GM18508 (cell line): Measurements from ENCODE around the gene THAP7.
"Not testable (repeated sequence)": the region's sequence is repeated elsewhere in the genome, so short reads cannot be mapped to it uniquely, and the experiment has no call there.

Experiments
- ATAC-seq: cut with Tn5 transposase; IDR thresholded peaks from one replicate; pipeline ENCODE4 v1.9.1; 2021; ENCODE audit warnings: moderate number of reproducible peaks; ENCODE audit not compliant: insufficient read depth, unreplicated experiment

Gene THAP7

GRCh38 chr22:20980938-20981722 lies 20.8 kb downstream of the THAP7 start:
- ATAC-seq = no peak

DNA sequence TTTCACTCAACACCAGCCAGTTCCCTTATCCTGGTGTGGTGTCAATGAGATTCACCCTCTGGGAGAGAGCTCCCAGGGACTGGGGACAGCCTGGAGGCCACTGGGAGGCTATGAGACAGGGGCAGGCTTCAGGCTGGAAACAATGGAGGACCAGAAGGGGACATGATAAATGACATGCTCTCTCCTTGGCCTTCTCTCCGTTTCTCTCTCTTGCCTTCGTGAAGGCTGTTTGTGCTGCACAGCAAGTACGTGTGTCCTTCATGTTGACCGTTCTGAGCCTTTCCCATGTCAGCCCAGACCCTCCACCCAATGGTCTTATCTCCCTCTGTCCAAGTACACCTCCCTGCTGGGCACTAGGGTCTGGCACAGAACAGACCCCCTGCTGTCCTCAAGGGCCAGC lies 21.4 kb downstream of the THAP7 start:
- no peak for ATAC-seq

DNA sequence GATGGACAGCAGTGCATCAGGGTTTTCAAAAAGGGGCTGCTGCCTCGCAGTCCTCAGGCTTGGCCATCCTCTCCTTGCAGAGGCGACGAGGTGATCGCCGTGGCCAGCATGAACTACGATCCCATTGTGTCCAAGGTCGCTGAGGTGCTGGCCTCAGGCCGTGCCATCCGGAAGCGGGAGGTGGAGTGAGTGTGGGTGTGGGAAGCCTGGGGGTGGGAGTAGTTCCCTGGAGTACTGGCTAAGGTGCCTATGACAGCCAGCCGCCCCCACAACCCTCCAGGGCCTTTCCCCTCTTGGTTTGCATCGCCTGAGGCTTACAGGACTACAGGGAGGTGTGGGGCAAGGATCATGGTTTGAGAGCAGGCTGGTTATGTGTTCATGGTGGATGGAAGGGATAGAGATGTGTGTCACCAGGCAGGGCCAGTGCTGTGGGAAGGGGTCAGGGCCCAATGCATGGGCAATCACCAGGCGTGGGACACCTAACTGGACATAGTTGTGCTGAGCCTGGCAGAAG lies 21.9 kb downstream of the THAP7 start:
- ATAC-seq = no peak

DNA sequence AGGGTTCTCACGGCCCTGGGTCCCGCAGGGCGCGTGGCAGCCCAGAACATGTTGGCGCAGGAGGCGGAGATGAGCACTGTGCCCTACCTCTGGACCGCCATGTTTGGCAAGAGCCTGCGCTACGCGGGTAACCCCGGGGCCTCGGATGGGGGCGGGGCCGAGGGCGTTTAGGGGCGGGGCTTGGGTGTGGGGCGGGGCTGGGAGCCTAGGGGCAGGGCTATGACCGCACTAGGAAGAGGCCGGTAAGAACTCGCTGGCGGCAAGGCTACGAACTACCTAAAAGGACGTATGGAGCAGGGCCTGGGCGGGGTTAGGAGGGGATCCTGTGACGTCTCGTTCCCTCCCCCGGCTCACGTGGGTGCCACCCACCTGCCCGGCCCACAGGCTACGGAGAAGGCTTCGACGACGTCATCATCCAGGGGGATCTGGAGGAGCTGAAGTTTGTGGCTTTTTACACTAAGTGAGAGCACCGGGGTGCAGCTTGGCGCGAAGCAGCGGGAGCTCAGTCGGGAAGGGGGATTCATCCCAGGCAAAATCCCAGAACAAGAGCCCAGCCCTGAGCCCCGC lies 22.6 kb downstream of the THAP7 start:
- no peak for ATAC-seq

GRCh38 chr22:20978419-20978818 lies 23.5 kb downstream of the THAP7 start:
- ATAC-seq = no peak

GRCh38 chr22:20977516-20978170 lies 24.3 kb downstream of the THAP7 start:
- ATAC-seq = no peak

GRCh38 chr22:20977019-20977418 lies 24.9 kb downstream of the THAP7 start:
- ATAC-seq = no peak

DNA sequence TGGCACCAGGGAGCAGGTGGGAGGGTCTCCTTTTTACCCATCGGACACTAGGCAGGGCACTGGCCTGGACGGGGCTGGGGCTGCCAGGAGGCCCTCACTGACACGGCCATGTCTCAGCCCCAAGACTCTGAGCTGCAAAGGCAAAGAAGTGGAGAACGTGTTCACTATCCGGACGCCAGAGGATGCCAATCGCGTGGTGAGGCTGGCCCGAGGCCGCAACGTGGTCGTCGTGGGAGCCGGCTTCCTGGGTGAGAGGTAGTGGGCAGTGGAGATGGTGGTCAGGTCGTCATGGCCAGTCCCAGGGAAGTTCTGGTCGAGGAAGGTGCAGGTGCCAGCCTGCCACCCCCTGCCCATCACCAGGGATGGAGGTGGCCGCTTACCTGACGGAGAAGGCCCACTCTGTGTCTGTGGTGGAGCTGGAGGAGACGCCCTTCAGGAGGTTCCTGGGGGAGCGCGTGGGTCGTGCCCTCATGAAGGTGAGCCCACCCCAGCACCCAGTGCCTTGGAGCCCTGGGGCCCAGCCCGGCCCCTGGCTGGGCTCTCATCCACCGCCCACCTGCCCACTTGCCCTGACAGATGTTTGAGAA lies 25.5 kb downstream of the THAP7 start:
- ATAC-seq = no peak

GRCh38 chr22:20975541-20976290 lies 26.2 kb downstream of the THAP7 start:
- ATAC-seq = no peak

- ATAC-seq = no peak
Observed at GRCh38 chr22:20974336-20974955, 27.5 kb downstream of the THAP7 start.

- no peak for ATAC-seq
Observed at GRCh38 chr22:20973634-20974286, 28.2 kb downstream of the THAP7 start.

DNA sequence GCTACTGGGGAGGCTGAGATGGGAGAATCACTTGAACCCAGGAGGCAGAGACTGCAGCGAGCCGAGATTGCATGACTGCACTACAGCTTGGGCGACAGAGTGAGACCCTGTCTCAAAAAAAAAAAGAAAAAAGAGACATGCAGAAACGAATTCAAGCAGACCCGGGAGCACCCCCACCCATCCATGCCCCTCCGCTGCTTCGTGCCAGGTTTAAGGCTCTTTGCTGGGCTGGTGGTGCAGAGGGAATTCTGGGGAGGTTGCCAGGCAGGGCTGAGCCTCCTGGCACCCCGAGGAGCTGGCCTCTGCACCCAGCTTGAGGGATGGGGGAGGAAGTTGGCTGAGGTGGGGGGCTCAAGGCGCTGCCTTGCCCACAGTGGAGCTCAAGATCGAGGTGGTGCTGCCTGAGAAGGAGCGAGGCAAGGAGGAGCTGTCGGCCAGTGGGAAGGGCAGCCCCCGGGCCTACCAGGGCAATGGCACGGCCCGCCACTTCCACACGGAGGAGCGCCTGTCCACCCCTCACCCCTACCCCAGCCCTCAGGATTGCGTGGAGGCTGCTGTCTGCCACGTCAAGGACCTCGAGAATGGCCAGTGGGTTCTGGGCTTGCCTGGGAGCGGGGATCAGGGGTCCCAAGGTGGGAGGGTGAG lies 28.9 kb downstream of the THAP7 start:
- no peak for ATAC-seq

DNA sequence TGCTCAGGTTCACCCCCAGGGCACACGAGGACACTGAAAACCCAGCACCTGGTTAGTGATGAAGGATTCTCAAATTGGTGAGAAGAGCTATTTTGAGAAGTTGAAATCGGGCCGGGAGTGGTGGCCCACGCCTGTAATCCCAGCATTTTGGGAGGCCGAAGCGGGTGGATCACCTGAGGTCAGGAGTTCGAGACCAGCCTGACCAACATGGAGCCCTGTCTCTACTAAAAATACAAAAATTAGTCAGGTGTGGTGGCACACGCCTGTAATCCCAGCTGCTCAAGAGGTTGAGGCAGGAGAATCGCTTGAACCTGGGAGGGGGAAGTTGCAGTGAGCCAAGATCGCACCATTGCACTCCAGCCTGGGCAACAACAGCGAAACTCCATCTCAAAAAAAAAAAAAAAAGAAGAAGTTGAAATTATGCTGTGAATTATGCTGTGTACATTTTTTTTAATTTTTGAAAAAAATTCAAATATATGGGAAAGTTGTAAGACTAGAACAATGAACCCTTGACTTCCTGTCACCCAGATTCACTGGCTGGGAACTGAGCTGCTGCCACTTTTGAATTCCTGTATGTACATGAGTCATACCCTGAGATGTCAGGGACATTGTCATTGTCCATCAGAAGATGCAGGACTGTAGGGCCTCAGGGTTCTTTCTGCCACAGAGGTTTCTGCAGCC lies 29.8 kb downstream of the THAP7 start:
- ATAC-seq = not testable (repeated sequence)

DNA sequence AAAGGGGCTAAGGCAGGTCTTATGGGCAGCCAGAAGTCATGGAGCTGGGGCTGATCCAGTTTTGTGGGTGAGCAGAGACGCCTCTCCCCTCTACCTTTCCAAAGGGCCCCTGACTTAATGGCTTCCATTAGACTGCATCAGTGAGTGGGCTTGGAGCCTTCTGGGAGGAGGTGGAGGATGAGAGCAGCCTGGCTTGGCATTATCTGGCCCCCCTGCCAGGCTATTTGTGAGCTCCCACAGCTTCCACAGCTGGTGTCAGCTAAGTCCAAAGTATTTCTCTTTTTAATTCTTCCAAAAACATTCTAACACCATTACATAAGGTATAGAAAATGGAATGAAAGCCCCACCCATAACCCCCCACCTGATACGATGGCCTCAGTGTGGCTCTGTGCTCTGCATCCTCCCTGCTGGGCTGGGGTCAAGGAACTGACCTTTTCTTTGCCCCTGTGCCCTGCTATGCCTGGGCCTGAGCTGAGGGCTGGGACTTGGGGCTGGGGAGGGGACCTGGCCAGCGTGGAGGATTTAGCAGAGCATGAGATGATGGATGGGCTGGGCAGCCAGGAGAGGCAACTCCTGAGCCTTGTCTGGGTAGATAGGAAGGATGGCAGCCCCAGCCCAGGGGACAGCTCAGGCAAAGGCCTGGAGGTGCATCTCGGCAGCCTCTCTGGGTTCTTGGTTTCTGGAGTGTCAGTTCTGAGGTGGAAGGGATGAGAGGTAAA lies 30.8 kb downstream of the THAP7 start:
- no peak for ATAC-seq

GRCh38 chr22:20968281-20968977 lies 33.5 kb downstream of the THAP7 start:
- ATAC-seq = no peak

DNA sequence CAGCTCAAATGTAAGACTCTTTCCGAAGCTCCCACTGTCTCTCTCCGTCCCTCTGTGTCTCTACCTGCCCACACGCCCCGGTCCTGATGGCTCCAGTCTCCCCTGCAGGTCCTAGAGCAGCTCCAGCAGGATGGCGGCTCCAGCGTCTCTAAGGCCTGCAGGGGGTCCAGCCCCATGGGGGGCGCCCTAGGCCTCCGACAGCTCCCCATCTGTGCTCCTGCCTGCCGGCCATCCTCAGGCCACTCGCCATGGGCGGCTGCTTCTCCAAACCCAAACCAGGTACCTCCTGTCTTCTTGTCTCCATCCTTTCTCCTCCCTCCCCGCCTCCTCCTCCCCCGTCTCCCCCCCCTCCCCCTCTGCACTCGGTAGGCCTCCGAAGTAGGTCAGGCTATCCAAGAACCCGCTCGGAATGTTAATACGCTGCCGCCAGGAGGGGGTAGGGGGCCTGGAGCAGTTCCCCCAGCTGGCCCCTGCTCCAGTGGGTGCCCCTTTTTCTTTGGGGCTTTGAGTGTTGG lies 34.2 kb downstream of the THAP7 start:
- ATAC-seq = no peak
